Measurements from ENCODE around the gene RNF19B.
"Not testable (repeated sequence)": the region's sequence is repeated elsewhere in the genome, so short reads cannot be mapped to it uniquely, and the experiment has no call there.

RNF19B gene

GRCh38 chr1:32992489-32993323 lies 28.1 kb upstream of the RNF19B start:
- peak; percentile 90 for DNase-seq (ENCODE audit: low spot score)

DNA sequence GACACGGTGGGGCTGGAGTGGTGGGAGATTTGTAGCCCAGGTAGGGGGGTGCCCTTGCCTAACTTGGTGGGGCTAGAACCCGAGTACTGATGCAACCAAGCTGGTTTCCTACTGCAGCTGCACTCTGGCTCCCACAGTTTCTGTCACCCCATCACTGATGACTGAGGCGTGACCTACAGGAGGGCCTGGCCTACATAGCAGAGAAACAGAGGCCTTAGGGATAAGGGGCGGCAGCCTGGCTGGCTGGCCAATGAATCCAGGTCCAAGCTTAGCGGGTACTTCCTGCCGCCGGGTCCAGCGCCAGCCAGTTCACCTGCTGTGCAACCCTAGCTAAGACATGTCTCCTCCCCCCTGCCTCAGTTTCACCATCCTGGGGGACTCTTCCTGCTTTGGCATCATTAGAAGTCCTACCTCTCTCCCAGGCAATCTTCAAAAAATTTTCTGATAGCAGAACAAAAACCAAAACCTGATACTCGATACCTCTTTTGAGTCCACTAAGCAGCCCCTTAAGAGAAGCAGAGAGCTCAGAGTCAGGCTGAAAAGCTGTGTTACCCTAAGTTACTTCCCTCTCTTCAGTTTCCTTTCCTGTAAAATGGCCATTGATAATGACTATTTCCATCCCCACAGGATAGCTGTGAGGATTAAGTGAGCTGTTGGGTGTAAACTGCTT lies 27.3 kb upstream of the RNF19B start:
- no peak for DNase-seq (ENCODE audit: low spot score)

- DNase-seq (ENCODE audit: low spot score), result no peak
Observed at GRCh38 chr1:32991386-32991785, 26.8 kb upstream of the RNF19B start.

DNA sequence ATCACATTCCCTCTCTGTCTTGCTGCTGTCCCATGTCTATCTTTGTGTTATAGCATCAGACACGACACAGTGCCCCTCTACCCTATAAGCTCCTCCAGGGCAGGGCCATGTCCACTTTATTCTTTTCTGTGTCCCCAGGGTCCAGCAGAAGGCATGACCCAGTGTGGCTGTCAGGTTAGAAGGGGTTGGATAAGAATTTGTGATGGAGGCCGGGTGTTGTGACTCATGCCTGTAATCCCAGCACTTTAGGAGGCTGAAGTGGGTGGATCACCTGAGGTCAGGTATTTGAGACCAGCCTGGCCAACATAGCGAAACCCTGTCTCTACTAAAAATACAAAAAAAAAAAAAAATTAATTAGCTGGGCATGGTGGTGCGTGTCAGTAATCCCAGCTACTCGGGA lies 26.3 kb upstream of the RNF19B start:
- no peak for DNase-seq (ENCODE audit: low spot score)

DNA sequence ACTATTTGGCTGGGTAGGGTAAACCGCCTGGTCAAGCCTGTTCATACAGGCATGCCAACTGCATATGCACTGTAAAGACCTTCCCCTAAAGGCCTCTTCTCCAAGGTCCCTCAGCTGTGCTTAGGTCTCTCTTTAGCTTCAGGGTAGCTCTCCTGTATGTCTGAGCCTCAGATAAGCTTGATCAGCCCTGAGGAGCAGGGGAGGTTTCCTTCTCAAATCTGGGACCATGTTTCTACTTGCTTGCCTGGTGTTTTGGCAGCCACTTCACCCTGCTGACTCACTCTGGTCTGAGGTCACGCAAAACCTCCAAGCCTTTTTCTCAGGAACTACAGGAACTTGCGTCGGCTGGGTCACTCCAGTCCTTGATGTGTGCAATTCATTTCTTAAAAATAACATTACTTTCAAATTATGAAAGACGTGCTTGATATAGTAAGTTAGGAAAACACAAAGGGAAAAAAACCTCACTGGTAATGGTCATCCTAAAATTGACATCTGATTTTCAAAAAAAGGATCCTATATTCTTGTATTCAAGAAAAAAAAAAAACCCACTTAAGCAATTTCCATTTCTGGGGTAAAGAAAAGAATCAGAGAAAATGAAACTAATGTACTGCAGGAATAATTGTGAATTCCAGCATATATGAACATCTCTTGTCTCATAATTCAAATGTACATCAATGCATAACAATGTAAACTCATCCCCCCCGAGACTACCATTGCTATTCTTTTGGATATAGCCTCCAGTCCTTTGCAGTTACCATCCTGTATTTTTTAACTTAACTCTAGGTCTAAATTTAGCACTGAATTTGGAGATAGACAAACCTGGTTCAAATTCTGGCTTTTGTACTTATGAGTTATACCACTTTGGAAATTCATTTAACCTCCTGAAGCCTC lies 24.8 kb upstream of the RNF19B start:
- peak; percentile 81 for DNase-seq (ENCODE audit: low spot score)

DNA sequence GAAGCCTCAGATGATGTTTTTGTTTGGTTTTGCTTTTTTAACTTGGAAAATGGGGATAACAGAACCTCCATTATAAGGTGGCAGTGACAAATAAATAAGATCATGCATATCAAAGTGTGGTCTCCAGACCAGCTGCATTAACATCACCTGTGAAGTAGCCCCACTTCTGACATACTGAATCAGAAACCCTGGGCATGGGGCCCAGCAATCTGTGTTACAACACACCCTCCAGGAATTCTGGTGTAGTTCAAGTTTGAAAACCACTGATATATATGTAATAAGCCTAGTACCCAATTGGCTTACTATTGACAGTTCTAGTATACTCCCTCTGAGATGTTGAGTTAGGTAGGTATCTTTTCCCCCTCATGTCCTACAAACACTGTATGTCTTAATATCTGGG lies 24.1 kb upstream of the RNF19B start:
- DNase-seq (ENCODE audit: low spot score), result no peak

DNA sequence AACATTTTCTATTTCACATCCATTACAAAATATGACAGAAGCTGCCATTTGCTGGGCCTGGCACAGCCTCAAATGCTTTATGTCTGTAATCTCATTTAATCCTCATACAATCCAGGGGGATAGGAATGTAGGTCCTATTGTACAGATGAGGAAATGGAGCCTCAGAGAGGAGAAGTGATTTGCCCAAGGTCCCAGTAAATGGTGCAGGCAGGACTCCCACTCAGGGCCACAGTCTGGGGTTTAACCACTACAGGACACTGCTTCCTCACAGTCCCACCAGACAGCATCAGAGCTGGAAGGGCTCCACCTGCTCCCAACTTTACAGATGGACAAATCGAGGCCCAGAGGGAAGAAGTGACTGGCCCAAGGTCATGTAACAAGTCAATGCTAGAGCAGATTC lies 20.6 kb upstream of the RNF19B start:
- DNase-seq (ENCODE audit: low spot score), result no peak

- DNase-seq (ENCODE audit: low spot score), result peak; percentile 70
Observed at GRCh38 chr1:32984455-32985171, 20.0 kb upstream of the RNF19B start.

DNA sequence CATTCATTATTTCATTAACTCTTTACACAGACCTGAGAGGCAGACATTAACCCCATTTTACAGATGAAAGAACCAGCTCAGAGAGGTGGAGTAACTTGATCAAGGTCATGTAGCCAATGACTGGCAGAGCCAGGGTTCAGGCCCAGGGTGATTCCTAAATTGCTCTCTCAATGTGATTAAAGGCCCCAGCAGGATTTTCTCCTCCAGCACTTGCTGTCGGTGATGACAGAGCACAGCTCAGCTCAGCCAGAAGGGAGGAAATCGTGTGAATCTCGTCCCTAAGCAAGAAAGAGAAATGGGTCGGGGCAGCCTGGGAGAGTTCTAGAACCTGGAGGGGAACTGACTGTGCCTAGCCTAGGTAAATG lies 19.5 kb upstream of the RNF19B start:
- DNase-seq (ENCODE audit: low spot score), result no peak

GRCh38 chr1:32983020-32983419 lies 18.4 kb upstream of the RNF19B start:
- no peak for DNase-seq (ENCODE audit: low spot score)

DNA sequence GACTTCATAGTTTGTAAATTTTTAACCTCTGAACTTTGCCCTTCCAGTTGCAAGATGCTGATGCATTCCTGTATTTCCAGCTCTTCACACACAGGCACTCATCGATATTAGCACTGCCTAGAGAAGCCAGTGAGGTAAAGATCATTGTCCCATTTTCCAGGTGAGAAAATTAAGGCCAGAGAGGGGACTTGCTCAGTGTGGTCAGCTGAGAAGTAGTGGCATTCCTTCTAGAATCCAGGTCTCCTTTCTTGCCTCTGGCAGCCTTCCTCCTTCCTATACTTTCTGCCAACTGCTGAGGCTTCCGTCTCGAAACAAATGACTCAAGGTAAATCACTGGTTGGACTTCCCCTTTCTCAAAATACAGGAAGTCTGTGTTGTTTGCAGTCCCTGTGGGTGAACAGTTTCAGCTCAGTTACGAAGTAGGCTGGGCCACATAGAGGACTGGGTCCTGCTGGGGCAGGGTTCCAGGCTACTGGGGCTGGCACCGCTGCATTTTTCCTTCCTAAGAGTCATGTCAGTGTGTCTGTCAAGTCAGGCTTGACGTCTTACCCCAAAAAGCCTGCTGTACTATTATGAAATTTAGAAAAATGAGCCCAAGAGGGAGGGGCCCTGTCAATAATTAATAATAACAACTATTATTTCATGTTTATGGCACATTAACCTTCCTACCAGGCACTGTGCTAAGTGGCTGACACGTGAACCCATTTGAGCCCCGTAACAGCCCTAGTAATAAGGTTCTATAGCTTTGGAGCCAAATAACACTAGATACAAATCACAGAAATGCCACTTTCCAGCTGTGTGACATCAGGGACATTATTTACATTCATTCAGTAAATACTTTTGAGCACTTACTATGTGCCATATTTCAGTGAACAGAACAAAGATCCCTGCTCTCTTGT lies 16.6 kb upstream of the RNF19B start:
- DNase-seq (ENCODE audit: low spot score), result peak; percentile 53

GRCh38 chr1:32980080-32980479 lies 15.5 kb upstream of the RNF19B start:
- DNase-seq (ENCODE audit: low spot score), result no peak

GRCh38 chr1:32978854-32979253 lies 14.2 kb upstream of the RNF19B start:
- DNase-seq (ENCODE audit: low spot score), result no peak

- no peak for DNase-seq (ENCODE audit: low spot score)
Observed at GRCh38 chr1:32977546-32978087, 13.0 kb upstream of the RNF19B start.

- DNase-seq (ENCODE audit: low spot score), result not testable (repeated sequence)
Observed at GRCh38 chr1:32975055-32975454, 10.4 kb upstream of the RNF19B start.

DNA sequence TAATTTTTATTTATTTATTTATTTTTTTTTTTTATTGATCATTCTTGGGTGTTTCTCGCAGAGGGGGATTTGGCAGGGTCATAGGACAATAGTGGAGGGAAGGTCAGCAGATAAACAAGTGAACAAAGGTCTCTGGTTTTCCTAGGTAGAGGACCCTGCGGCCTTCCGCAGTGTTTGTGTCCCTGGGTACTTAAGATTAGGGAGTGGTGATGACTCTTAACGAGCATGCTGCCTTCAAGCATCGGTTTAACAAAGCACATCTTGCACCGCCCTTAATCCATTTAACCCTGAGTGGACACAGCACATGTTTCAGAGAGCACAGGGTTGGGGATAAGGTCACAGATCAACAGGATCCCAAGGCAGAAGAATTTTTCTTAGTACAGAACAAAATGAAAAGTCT lies 8.8 kb upstream of the RNF19B start:
- DNase-seq (ENCODE audit: low spot score), result not testable (repeated sequence)

DNA sequence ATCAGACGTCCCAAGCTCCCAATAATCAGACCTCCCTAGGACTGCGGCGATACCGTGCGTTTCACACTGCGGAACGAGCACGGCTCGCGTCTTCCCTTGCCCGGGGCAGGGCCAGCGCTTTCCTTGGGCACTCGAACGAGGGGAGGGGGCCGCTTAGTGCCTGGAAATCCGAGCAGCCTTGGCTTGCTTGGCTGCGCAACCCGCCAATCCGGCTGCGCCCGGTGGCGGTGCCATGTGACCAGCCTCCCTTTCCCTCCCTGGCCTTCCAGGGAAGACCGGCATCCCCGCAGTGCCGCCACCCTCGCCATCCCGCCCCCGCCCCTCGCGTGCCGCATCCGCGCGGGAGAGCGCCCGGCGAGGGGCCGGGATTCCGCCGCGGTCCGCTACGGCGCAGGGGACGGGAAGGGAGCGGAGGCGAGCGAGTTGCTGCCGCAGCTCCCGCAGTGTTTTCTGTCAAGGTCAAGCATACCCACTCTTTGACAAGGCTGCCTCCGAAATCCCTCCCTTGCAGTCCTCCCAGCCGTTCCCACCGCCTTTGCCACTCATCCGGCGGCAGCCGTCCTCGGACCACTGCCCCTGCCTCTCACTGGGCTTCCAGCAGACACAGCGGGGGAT lies 8.3 kb upstream of the RNF19B start:
- peak; percentile 57 for DNase-seq (ENCODE audit: low spot score)

DNA sequence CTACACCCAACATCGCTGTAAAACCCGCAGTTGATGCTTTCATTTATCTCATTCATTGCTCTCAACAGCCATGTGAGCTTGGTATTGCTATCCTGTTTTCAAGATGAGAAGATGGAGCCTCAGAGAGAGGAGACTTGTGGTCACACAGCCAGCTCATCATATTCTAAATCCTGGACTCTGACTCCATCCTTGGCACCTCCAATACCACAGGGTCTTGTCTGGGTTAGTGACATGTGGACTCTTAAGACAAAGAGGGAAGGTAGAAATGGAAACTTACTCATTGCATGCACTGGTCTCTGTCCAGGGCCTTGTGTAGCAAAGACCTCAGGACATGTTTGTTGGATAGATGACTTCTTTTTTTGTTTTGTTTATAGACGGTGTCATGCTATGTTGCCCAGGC lies 7.0 kb upstream of the RNF19B start:
- no peak for DNase-seq (ENCODE audit: low spot score)

GRCh38 chr1:32971156-32971555 lies 6.5 kb upstream of the RNF19B start:
- DNase-seq (ENCODE audit: low spot score), result no peak

DNA sequence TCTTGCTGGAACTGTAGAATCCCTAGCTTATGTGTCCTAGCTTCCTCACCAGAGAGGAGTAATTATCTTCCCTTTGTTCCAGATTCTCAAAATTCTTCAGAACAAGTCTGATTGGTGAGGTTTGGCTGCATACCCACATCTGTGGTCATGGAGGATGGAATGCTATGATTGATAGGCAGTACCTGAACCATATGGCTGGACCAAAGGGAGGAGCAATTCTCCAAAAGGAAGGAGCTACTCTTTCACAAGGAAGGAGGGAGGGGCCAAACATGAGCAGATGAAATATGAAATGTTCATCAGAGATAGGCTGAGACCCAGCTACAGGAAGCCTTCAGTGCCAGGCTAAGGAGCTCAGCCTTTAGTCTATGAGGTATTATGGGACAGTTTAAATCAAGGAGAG lies 5.0 kb upstream of the RNF19B start:
- DNase-seq (ENCODE audit: low spot score), result no peak
